Lung (tissue), 12 donors: ENCODE results near the gene KCNJ14. TPM values are rescaled to one million over a fixed set of nuclear protein-coding genes. Genes with fewer than 3 reads are reported as not detected.

Experiments used
- ATAC-seq: fragments of 200-7000 bp; cut with Tn5 transposase; one replicate; pipeline ENCODE4 v1.9.1; 2020; ENCODE audit warnings: moderate number of reproducible peaks; ENCODE audit not compliant: insufficient read depth, low FRiP score
- DNase-seq, 3 donors: peaks; one replicate each; pipeline ENCODE4 v3.0.0-alpha.2; 2013 to 2017
- H3K27ac ChIP-seq, 2 donors: one replicate each; pipeline ENCODE4 v1.5.1; 2013; ENCODE audit warnings: mild to moderate bottlenecking in 2 of 2, moderate library complexity in 2 of 2, control low read depth in 1 of 2, inconsistent platforms in 1 of 2, low read depth in 1 of 2, low read length in 1 of 2
- H3K27me3 ChIP-seq, 3 donors: one replicate each; pipeline ENCODE4 v1.5.1; 2013; ENCODE audit warnings: low read length in 2 of 3; ENCODE audit not compliant: control insufficient read depth in 3 of 3, insufficient read depth in 3 of 3
- H3K36me3 ChIP-seq, 4 donors: one replicate each; pipeline ENCODE4 v1.5.1; 2013; ENCODE audit warnings: low read length in 4 of 4, mild to moderate bottlenecking in 1 of 4, moderate library complexity in 1 of 4; ENCODE audit not compliant: control insufficient read depth in 4 of 4, insufficient read depth in 4 of 4
- H3K4me1 ChIP-seq, 5 donors: one replicate each; pipeline ENCODE4 v1.5.1; 2013; ENCODE audit warnings: low read length in 5 of 5, mild to moderate bottlenecking in 2 of 5, moderate library complexity in 1 of 5; ENCODE audit not compliant: control insufficient read depth in 5 of 5, insufficient read depth in 5 of 5
- H3K4me3 ChIP-seq: one replicate; pipeline ENCODE4 v1.5.1; 2013; ENCODE audit warnings: mild to moderate bottlenecking, control low read depth, moderate library complexity
- H3K9ac ChIP-seq, 2 donors: one replicate each; pipeline ENCODE4 v1.5.1; 2013; ENCODE audit warnings: low read length in 2 of 2, control low read depth in 1 of 2; ENCODE audit not compliant: insufficient read depth in 1 of 2
- H3K9me3 ChIP-seq, 4 donors: one replicate each; pipeline ENCODE4 v1.5.1; 2013; ENCODE audit warnings: low read length in 3 of 4, mild to moderate bottlenecking in 1 of 4, moderate library complexity in 1 of 4; ENCODE audit not compliant: control insufficient read depth in 4 of 4, insufficient read depth in 3 of 4
- WGBS, 2 donors: extraction: QIAGEN DNeasy Blood & Tissue Kit; methylation state at CpG; one replicate each; pipeline ENCODE4 v1.1.7; 2013; 5-methylcytosine and 5-hydroxymethylcytosine counted together
- polyA plus RNA-seq, 2 donors: library from polyadenylated mRNA; stranded (reverse); fragments of 200-250 nt; gene quantifications; one replicate each; pipeline ENCODE4 v1.2.1, GENCODE V29; 2013
- total RNA-seq, 2 donors: library from RNA; depleted of rRNA in 1 of 2; stranded (reverse); fragments of >200 nt in 1 of 2; gene quantifications; one replicate each; pipeline ENCODE4 v1.2.1, GENCODE V29; 2014 to 2021
- TF ChIP-seq, protein P1 (sequence below): IDR thresholded peaks from 2 replicates; pipeline ENCODE4 v1.5.1; 2012; ENCODE audit warnings: mild to moderate bottlenecking; ENCODE audit errors: control extremely low read depth, extremely low read depth
- donor health status: control.
- donor health status: control.
- donor health status: Bipolar disorder and iron deficiency.
- donor health status: healthy.
- donor health status: DM: yes; HTN: yes; CAD: no.

The KCNJ14 gene
- total and polyA plus RNA-seq, 4 donors = 0.21 to 0.83 (median 0.59) TPM

- peak overlapping the region; percentile 78 to 93 for H3K27ac ChIP-seq
- H3K9me3 ChIP-seq = no peaks in the 10 kb centered on the region
- DNase-seq (peak; percentile 70 to 90 (median 89)), ATAC-seq (peak; percentile 60)
- H3K4me3 ChIP-seq = no peak overlapping the region
- peak overlapping the region in 1 of 2 donors; percentile 84 for H3K9ac ChIP-seq
- H3K27me3 ChIP-seq = peaks cover 4 to 16% (median 11%) of the 10 kb centered on the region in 3 donors
- peaks cover 3 to 13% (median 8%) of the 10 kb centered on the region in 4 donors for H3K36me3 ChIP-seq
- TF ChIP-seq, protein P1, sequence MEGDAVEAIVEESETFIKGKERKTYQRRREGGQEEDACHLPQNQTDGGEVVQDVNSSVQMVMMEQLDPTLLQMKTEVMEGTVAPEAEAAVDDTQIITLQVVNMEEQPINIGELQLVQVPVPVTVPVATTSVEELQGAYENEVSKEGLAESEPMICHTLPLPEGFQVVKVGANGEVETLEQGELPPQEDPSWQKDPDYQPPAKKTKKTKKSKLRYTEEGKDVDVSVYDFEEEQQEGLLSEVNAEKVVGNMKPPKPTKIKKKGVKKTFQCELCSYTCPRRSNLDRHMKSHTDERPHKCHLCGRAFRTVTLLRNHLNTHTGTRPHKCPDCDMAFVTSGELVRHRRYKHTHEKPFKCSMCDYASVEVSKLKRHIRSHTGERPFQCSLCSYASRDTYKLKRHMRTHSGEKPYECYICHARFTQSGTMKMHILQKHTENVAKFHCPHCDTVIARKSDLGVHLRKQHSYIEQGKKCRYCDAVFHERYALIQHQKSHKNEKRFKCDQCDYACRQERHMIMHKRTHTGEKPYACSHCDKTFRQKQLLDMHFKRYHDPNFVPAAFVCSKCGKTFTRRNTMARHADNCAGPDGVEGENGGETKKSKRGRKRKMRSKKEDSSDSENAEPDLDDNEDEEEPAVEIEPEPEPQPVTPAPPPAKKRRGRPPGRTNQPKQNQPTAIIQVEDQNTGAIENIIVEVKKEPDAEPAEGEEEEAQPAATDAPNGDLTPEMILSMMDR = peak; percentile 21
- peaks cover 0 to 18% (median 9%) of the 10 kb centered on the region in 5 donors for H3K4me1 ChIP-seq
- WGBS, 2 donors = 4 to 6% methylated on average over 6 of the region's 6 CpGs
Observed at GRCh38 chr19:48445256-48445605, 10.1 kb upstream of the KCNJ14 start.

- 0 to 1% methylated on average over 54 to 61 of the region's 61 CpGs for WGBS, 2 donors
- Histone ChIP-seq H3K36me3 (peaks cover 5 to 18% (median 15%) of the 10 kb centered on the region in 4 donors), H3K27ac (peak within 1 kb of the TSS; percentile 78 to 93), H3K4me1 (peaks cover 0 to 18% (median 9%) of the 10 kb centered on the region in 5 donors), H3K9me3 (no peaks in the 10 kb centered on the region), H3K9ac (peak within 1 kb of the TSS; percentile 41 to 84), H3K4me3 (peak within 1 kb of the TSS; percentile 91), H3K27me3 (peaks cover 4 to 16% (median 11%) of the 10 kb centered on the region in 3 donors)
- TF ChIP-seq, protein P1 = no peak
- ATAC-seq = peak; percentile 90
- DNase-seq = peak; percentile 92 to 97 (median 95)
Observed at GRCh38 chr19:48445606-48446481, 9.5 kb upstream of the KCNJ14 start, which contains the start of gene GRWD1. Gene GRWD1 (plus strand): TSS chr19:48445983. CDS start chr19:48446006, 23 bp downstream.

GRCh38 chr19:48446579-48446978 lies 8.8 kb upstream of the KCNJ14 start:
- 82 to 90% methylated on average over 5 of the region's 7 CpGs for WGBS, 2 donors
- H3K27me3 ChIP-seq = peaks cover 4 to 12% (median 7%) of the 10 kb centered on the region in 3 donors
- no peaks in the 10 kb centered on the region for H3K9me3 ChIP-seq
- H3K27ac ChIP-seq = peak overlapping the region in 1 of 2 donors; percentile 93
- no peak for ATAC-seq
- H3K9ac ChIP-seq = peak overlapping the region in 1 of 2 donors; percentile 41
- peaks cover 0 to 18% (median 9%) of the 10 kb centered on the region in 5 donors for H3K4me1 ChIP-seq
- peak overlapping the region; percentile 91 for H3K4me3 ChIP-seq
- peaks cover 13 to 22% (median 22%) of the 10 kb centered on the region in 4 donors for H3K36me3 ChIP-seq
- TF ChIP-seq, protein P1 = no peak
- no peak for DNase-seq
